Cardiac fibroblast (primary cell): ENCODE measurements around the gene DNAH17.

Experiments used
- DNase-seq, 2 donors: peaks; one replicate each; pipeline versions ENCODE4 v3.0.0 to v3.0.0-alpha.2; 2010; ENCODE audit warnings: low read depth in 2 of 2
- H3K4me3 ChIP-seq, 2 donors: replicated peaks in 1 of 2; 1 replicate in 1 of 2; 2 replicates in 1 of 2; pipeline ENCODE4 v1.5.1; 2011; ENCODE audit warnings: low read depth in 2 of 2, low read length in 2 of 2, mild to moderate bottlenecking in 2 of 2, moderate library complexity in 1 of 2
- CTCF ChIP-seq: IDR thresholded peaks from one replicate; pipeline ENCODE4 v1.5.1; 2011; ENCODE audit warnings: low read depth, mild to moderate bottlenecking, low read length, inconsistent platforms

The DNAH17 gene

DNA sequence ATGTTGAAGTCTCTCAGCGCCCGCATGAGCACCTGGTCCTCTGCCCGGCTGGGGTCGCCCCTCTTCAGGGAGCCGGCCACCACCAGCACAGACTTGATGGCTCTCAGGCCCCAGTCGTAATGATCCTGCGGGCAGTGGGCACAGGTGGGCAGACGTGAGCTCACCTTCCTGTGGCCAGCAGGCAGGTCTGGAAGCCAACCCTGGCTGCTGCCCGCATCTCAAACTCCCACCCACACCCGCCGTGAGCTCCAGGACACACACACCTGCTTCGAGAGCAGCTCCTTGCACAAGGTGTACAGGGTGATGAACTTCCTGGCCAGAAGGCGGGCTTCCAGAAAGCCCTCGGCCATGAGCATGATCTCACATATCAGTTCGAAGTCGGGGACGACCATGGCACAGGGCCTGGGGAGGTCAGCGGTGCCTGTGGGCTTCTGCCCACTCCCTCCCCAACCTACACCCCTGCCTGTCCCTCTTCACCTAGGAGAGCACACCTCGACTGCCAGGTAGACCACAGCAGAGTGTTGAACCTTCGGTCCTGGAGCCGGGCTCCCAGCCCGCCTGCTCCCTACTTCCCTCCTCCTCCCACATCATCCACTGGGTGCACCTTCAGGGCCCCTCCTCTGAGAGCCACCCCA is 82.4 kb downstream of the DNAH17 start:
- H3K4me3 ChIP-seq = no peak overlapping the region
- DNase-seq = no peak
- no peak for TF ChIP-seq CTCF

- TF ChIP-seq CTCF = no peak
- no peak overlapping the region for H3K4me3 ChIP-seq
- no peak for DNase-seq
These were observed 83.1 kb downstream of the DNAH17 start for GRCh38 chr17:78493853-78494695.

GRCh38 chr17:78493450-78493849 is 83.7 kb downstream of the DNAH17 start:
- no peak for DNase-seq
- H3K4me3 ChIP-seq = no peak overlapping the region
- TF ChIP-seq CTCF = no peak

GRCh38 chr17:78492116-78492799 is 84.9 kb downstream of the DNAH17 start:
- TF ChIP-seq CTCF = no peak
- H3K4me3 ChIP-seq = no peak overlapping the region
- no peak for DNase-seq

- no peak for TF ChIP-seq CTCF
- no peak overlapping the region for H3K4me3 ChIP-seq
- no peak for DNase-seq
These were observed 85.7 kb downstream of the DNAH17 start for GRCh38 chr17:78491236-78492115.

DNA sequence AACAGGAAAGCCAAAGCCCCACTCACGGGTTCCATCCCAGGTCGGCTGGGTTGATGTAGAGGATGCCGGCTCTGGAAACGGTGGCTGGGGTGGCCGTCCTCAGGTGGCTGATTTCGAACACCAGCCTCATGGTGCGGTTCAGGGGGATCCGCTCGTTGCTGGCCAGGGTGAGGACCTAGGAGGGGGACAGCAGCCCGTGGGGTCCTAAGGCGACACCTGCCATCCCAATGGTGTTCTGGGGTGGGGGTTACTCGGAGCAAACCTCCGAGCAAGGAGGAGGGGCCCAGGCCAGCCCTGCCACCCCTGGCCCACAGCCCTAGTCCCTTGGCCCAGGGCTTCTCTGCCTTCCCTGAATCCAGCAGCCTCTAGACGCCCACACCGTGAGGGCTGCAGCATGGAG is 86.5 kb downstream of the DNAH17 start:
- H3K4me3 ChIP-seq = no peak overlapping the region
- no peak for DNase-seq
- TF ChIP-seq CTCF = no peak
